Ectodermal cell (in vitro differentiated cells): Measurements from ENCODE around the gene ARHGAP12.

Source experiments
- H3K27ac ChIP-seq: 2 replicates; pipeline ENCODE4 v1.7.0; 2013; ENCODE audit warnings: mild to moderate bottlenecking, low read depth, low read length; ENCODE audit not compliant: insufficient read depth, poor library complexity, severe bottlenecking
- H3K27me3 ChIP-seq: 2 replicates; pipeline ENCODE4 v1.7.0; 2013; ENCODE audit warnings: mild to moderate bottlenecking, low read length; ENCODE audit not compliant: insufficient read depth, control insufficient read depth, poor library complexity, severe bottlenecking
- H3K36me3 ChIP-seq: one replicate; pipeline ENCODE4 v1.7.0; 2013; ENCODE audit warnings: low read length; ENCODE audit not compliant: control insufficient read depth, insufficient read depth
- H3K4me1 ChIP-seq: one replicate; pipeline ENCODE4 v1.7.0; 2013; ENCODE audit warnings: low read length; ENCODE audit not compliant: control insufficient read depth, insufficient read depth
- H3K4me3 ChIP-seq: 2 replicates; pipeline ENCODE4 v1.7.0; 2013; ENCODE audit warnings: low read depth, low read length, control low read depth; ENCODE audit not compliant: insufficient read depth
- H3K9me3 ChIP-seq: 2 replicates; pipeline ENCODE4 v1.7.0; 2013; ENCODE audit warnings: mild to moderate bottlenecking, low read length, moderate library complexity; ENCODE audit not compliant: control insufficient read depth
- WGBS, 2 experiments: methylation state at CpG; one replicate each; pipeline ENCODE4 v1.1.7; 2013; ENCODE audit warnings: missing lambda C conversion rate in 2 of 2; 5-methylcytosine and 5-hydroxymethylcytosine counted together

ARHGAP12 gene

GRCh38 chr10:31937371-31937770 lies 8.7 kb upstream of the ARHGAP12 start:
- H3K27me3 ChIP-seq, result no peaks in the 10 kb centered on the region
- 93 to 95% methylated on average over 9 of the region's 9 CpGs for WGBS, 2 experiments

DNA sequence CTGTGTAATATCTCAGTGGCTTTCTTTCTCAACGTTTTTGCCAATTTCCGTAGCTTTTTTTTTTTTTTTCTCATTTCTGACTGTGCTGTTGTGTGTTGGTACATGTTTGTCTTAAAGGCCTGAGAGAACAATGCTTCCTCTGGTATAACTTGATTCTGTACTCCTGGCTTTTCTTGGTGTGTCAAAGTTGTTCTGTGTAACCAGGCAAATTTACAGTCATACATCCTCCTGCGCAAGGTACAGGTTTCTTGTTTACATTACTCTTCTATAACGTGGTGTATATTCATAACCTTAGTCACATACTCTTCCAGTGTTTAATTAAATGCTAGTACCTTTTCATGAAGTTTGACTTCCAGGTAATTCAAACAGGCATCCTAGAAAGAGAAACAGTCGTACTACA lies 8.3 kb upstream of the ARHGAP12 start:
- Histone ChIP-seq H3K4me3 (no peak overlapping the region), H3K36me3 (no peaks in the 10 kb centered on the region), H3K4me1 (no peaks in the 10 kb centered on the region), H3K27ac (no peak overlapping the region), H3K9me3 (no peaks in the 10 kb centered on the region), H3K27me3 (no peaks in the 10 kb centered on the region)
- WGBS, 2 experiments, result 86 to 90% methylated on average over 4 to 5 of the region's 5 CpGs

More at GRCh38 chr10:31937371-31937770, 8.7 kb upstream of the ARHGAP12 start:
- H3K4me3 ChIP-seq, result no peak overlapping the region
- no peaks in the 10 kb centered on the region for H3K4me1 ChIP-seq
- H3K36me3 ChIP-seq, result no peaks in the 10 kb centered on the region
- no peak overlapping the region for H3K27ac ChIP-seq
- H3K9me3 ChIP-seq, result no peaks in the 10 kb centered on the region

GRCh38 chr10:31936086-31936485 lies 7.5 kb upstream of the ARHGAP12 start:
- Histone ChIP-seq H3K27ac (no peak overlapping the region), H3K36me3 (no peaks in the 10 kb centered on the region), H3K27me3 (no peaks in the 10 kb centered on the region), H3K4me1 (no peaks in the 10 kb centered on the region), H3K9me3 (no peaks in the 10 kb centered on the region), H3K4me3 (no peak overlapping the region)
- 89 to 94% methylated on average over 1 of the region's 1 CpG for WGBS, 2 experiments

DNA sequence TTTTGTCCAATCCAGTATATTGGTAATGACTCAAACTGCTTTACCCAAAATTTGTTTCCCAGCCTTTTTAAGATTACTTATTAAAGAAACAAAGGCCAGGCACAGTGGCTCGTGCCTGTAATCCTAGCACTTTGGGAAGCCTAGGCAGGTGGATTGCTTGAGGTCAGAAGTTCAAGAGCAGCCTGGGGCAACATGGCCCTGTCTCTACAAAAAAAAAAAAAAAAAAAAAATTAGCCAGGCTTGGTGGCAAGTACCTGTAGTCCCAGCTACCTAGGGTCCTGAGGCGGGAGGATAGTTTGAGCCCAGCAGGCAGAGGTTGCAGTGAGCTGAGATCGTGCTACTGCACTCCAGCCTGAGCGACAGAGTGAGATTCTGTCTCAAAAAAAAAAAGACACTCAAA lies 7.0 kb upstream of the ARHGAP12 start:
- Histone ChIP-seq H3K27me3 (no peaks in the 10 kb centered on the region), H3K9me3 (no peaks in the 10 kb centered on the region), H3K36me3 (no peaks in the 10 kb centered on the region), H3K4me3 (no peak overlapping the region), H3K4me1 (no peaks in the 10 kb centered on the region), H3K27ac (no peak overlapping the region)
- 79 to 87% methylated on average over 4 of the region's 4 CpGs for WGBS, 2 experiments

- Histone ChIP-seq H3K36me3 (no peaks in the 10 kb centered on the region), H3K9me3 (no peaks in the 10 kb centered on the region)
These were observed 4.2 kb upstream of the ARHGAP12 start for GRCh38 chr10:31932838-31933237.

DNA sequence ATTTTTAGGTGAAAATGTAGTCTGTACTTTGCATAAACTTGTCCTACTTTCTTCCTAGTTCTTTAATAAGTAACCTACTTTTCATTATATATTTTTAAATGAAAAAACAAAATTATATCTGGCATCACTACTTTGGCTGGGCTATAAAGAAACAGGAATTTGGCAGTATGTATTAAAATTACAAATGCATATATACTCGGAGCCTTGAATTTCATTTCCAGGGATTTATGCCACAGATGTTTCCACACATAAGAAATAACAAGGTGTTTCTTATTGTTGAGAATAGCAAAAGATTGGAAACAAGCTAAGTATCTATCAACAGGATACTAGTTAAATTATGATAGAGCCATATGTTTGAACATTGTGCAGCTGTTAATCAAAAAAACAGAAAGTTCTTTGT lies 2.2 kb upstream of the ARHGAP12 start:
- WGBS, 2 experiments, result no CpG with 5 or more reads among the region's 1 CpG
- Histone ChIP-seq H3K4me1 (peaks cover 3% of the 10 kb centered on the region), H3K27me3 (peaks cover 17% of the 10 kb centered on the region), H3K9me3 (no peaks in the 10 kb centered on the region), H3K4me3 (no peak overlapping the region), H3K27ac (no peak overlapping the region), H3K36me3 (no peaks in the 10 kb centered on the region)

More at GRCh38 chr10:31932838-31933237, 4.2 kb upstream of the ARHGAP12 start:
- H3K27me3 ChIP-seq, result peaks cover 7% of the 10 kb centered on the region
- H3K4me3 ChIP-seq, result no peak overlapping the region
- H3K4me1 ChIP-seq, result no peaks in the 10 kb centered on the region
- no peak overlapping the region for H3K27ac ChIP-seq

DNA sequence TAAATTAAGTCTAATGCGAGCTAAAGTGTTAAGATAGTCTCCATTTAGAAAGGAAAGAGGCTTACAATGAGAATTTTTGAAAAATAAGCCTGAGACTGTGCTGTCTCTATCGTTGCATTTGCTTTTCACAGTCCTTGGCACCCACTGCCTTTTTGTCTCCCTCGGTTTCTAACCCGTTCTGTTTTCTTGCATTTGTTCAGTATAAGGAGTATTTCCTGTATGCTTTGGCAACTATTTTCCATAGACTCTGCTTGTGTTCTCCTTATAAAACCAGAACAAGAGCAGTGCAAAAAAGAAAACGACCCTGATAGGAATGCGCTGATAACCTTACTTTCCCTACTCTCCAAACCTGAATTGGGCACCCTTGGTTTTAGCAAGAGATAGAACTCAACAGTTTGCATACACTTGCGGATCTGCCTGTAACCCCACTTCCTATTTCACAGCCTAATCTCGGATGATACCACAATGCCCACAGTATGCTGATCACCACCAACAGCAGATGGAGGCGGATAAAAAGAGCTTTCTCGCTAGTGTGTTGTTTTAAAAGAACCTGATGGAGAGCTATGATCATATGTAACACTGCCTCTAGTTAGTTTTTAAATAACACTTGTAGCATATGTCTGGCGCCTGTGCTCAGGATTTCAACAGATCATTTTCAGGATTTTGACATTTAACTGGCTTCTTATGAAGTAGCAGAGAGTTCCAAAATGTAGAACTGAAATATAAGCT lies 1.6 kb upstream of the ARHGAP12 start:
- H3K36me3 ChIP-seq, result no peaks in the 10 kb centered on the region
- H3K4me1 ChIP-seq, result peaks cover 3% of the 10 kb centered on the region
- H3K27ac ChIP-seq, result no peak overlapping the region
- no peaks in the 10 kb centered on the region for H3K9me3 ChIP-seq
- no peak overlapping the region for H3K4me3 ChIP-seq
- H3K27me3 ChIP-seq, result peaks cover 17% of the 10 kb centered on the region
- WGBS, 2 experiments, result 74 to 79% methylated on average over 9 to 11 of the region's 11 CpGs

DNA sequence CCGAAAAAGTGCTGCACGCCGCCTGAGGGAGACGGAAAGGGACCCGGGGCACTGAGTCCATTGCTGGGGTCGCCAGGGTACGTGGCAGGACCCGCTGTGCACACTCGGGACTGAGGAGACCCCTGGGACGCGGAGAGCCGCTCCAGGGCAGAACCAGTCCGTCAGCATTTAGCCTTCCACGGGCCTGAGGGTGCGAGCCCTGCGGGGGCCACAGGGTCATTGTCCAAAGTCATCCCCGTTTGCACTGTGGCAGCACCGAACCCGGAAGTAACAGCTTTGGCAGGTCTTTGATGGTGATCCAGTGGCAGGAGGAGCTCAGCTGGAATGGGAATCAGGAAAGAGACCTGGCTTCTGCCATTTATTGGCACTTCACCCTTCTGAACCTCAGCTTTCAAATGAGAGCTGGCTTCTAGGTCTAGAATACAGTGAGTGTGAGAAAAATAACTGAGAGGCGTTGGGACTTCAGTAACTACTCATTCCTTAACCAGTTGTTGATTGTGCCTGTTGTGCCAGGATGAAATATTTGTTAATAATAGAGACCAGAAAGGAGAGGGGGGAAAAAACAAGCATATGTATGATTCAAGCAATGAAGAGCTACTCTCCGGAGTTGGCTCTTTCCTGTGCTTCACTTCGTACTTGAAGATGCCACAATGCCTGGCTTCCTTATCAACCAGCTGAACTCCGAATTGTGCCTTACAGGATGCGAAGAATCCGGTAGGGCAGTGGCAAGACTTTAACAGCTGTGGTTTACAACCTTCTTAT lies 811 bp upstream of the ARHGAP12 start:
- peak overlapping the region; percentile 79 for H3K4me3 ChIP-seq
- peaks cover 17% of the 10 kb centered on the region for H3K27me3 ChIP-seq
- no peaks in the 10 kb centered on the region for H3K9me3 ChIP-seq
- H3K4me1 ChIP-seq, result peaks cover 3% of the 10 kb centered on the region
- H3K36me3 ChIP-seq, result no peaks in the 10 kb centered on the region
- WGBS, 2 experiments, result 13% methylated on average over 25 of the region's 25 CpGs
- H3K27ac ChIP-seq, result no peak overlapping the region

- peak overlapping the region; percentile 79 for H3K4me3 ChIP-seq
- peak overlapping the region; percentile 97 for H3K27ac ChIP-seq
- H3K36me3 ChIP-seq, result no peaks in the 10 kb centered on the region
- peaks cover 3% of the 10 kb centered on the region for H3K4me1 ChIP-seq
- peaks cover 17% of the 10 kb centered on the region for H3K27me3 ChIP-seq
- H3K9me3 ChIP-seq, result no peaks in the 10 kb centered on the region
- 0% methylated on average over 58 of the region's 58 CpGs for WGBS, 2 experiments
These were observed 615 bp downstream of the ARHGAP12 start for GRCh38 chr10:31927884-31928548.

GRCh38 chr10:31927565-31927883 lies 1.1 kb downstream of the ARHGAP12 start:
- Histone ChIP-seq H3K27me3 (peaks cover 17% of the 10 kb centered on the region), H3K4me1 (peaks cover 3% of the 10 kb centered on the region), H3K36me3 (no peaks in the 10 kb centered on the region), H3K9me3 (no peaks in the 10 kb centered on the region), H3K4me3 (peak overlapping the region; percentile 79), H3K27ac (peak overlapping the region; percentile 97)
- 1% methylated on average over 12 of the region's 12 CpGs for WGBS, 2 experiments
